Kidney glomerular epithelial cell (primary cell): ENCODE data around the gene RNASET2.
A peak's percentile ranks its signal among the peaks of the same experiment; 100 is the strongest.
"Not testable (repeated sequence)": the region's sequence is repeated elsewhere in the genome, so short reads cannot be mapped to it uniquely, and the experiment has no call there.

Source experiments
- DNase-seq: peaks from one replicate; lab custom pipeline; 2025; lab: John Stamatoyannopoulos, UW

Gene RNASET2

GRCh38 chr6:166970091-166970490 lies 13.7 kb upstream of the RNASET2 start:
- DNase-seq, result no peak

GRCh38 chr6:166969390-166970002 lies 13.1 kb upstream of the RNASET2 start:
- no peak for DNase-seq

GRCh38 chr6:166966268-166966667 lies 9.9 kb upstream of the RNASET2 start:
- no peak for DNase-seq

GRCh38 chr6:166960609-166960978 lies 4.2 kb upstream of the RNASET2 start:
- no peak for DNase-seq

GRCh38 chr6:166959911-166960608 lies 3.7 kb upstream of the RNASET2 start:
- DNase-seq, result peak; percentile 11

GRCh38 chr6:166958926-166959861 lies 2.8 kb upstream of the RNASET2 start:
- DNase-seq, result no peak

GRCh38 chr6:166957805-166958076 lies 1.4 kb upstream of the RNASET2 start:
- peak; percentile 2 for DNase-seq

- DNase-seq, result peak; percentile 7
Measured at GRCh38 chr6:166957087-166957804, 896 bp upstream of the RNASET2 start.

GRCh38 chr6:166955865-166956443 lies 396 bp downstream of the RNASET2 start:
- DNase-seq, result no peak

- DNase-seq, result no peak
Measured at GRCh38 chr6:166955121-166955864, 1.1 kb downstream of the RNASET2 start.

GRCh38 chr6:166954118-166954713 lies 2.1 kb downstream of the RNASET2 start:
- DNase-seq, result no peak

- DNase-seq, result no peak
Measured at GRCh38 chr6:166952567-166953486, 3.5 kb downstream of the RNASET2 start.

- no peak for DNase-seq
Measured at GRCh38 chr6:166952121-166952520, 4.2 kb downstream of the RNASET2 start.

GRCh38 chr6:166951670-166952060 lies 4.7 kb downstream of the RNASET2 start:
- DNase-seq, result no peak

GRCh38 chr6:166950892-166951669 lies 5.3 kb downstream of the RNASET2 start:
- DNase-seq, result peak; percentile 53

GRCh38 chr6:166950443-166950821 lies 5.9 kb downstream of the RNASET2 start:
- DNase-seq, result no peak

- no peak for DNase-seq
Measured at GRCh38 chr6:166949528-166950442, 6.6 kb downstream of the RNASET2 start.

GRCh38 chr6:166948724-166949123 lies 7.6 kb downstream of the RNASET2 start:
- not testable (repeated sequence) for DNase-seq
